Stimulated activated CD8-positive, alpha-beta memory T cell treated with anti-CD3 and anti-CD28 coated beads, Interleukin-12 subunit alpha, Interleukin-12 subunit beta, amount 100 ng/mL, for 24 hours (primary cell): ENCODE measurements around the gene LHX4.

Experiments used
- DNase-seq: peaks from one replicate; pipeline ENCODE4 v3.0.0-alpha.2; 2020; ENCODE audit errors: extremely low read depth

Gene LHX4

GRCh38 chr1:180227861-180228647 lies 2.0 kb upstream of the LHX4 start:
- no peak for DNase-seq

- no peak for DNase-seq
Observed at GRCh38 chr1:180228648-180229482, 1.2 kb upstream of the LHX4 start.

- no peak for DNase-seq
Observed at GRCh38 chr1:180230416-180230790, 339 bp downstream of the LHX4 start.

- DNase-seq: no peak
Observed at GRCh38 chr1:180230791-180231505, 884 bp downstream of the LHX4 start.

GRCh38 chr1:180231506-180231921 lies 1.4 kb downstream of the LHX4 start:
- DNase-seq: no peak

GRCh38 chr1:180231936-180232335 lies 1.9 kb downstream of the LHX4 start:
- no peak for DNase-seq

- DNase-seq: no peak
Observed at GRCh38 chr1:180232521-180233043, 2.5 kb downstream of the LHX4 start.

- no peak for DNase-seq
Observed at GRCh38 chr1:180233191-180234011, 3.3 kb downstream of the LHX4 start.

GRCh38 chr1:180234369-180235076 lies 4.5 kb downstream of the LHX4 start:
- DNase-seq: no peak

- DNase-seq: no peak
Observed at GRCh38 chr1:180235077-180235501, 5.0 kb downstream of the LHX4 start.

GRCh38 chr1:180235502-180236239 lies 5.6 kb downstream of the LHX4 start:
- no peak for DNase-seq

GRCh38 chr1:180236698-180237509 lies 6.8 kb downstream of the LHX4 start:
- DNase-seq: no peak

- no peak for DNase-seq
Observed at GRCh38 chr1:180237869-180238476, 7.9 kb downstream of the LHX4 start.

GRCh38 chr1:180238675-180239074 lies 8.6 kb downstream of the LHX4 start:
- DNase-seq: no peak

- no peak for DNase-seq
Observed at GRCh38 chr1:180239145-180240096, 9.4 kb downstream of the LHX4 start.

GRCh38 chr1:180241716-180242544 lies 11.9 kb downstream of the LHX4 start:
- no peak for DNase-seq
